GM19023 (cell line): ENCODE results near the gene SMURF1.

Source experiments
- ATAC-seq: cut with Tn5 transposase; IDR thresholded peaks from one replicate; pipeline ENCODE4 v1.9.1; 2021; ENCODE audit warnings: mild to moderate bottlenecking, moderate library complexity; ENCODE audit not compliant: unreplicated experiment

SMURF1 gene

DNA sequence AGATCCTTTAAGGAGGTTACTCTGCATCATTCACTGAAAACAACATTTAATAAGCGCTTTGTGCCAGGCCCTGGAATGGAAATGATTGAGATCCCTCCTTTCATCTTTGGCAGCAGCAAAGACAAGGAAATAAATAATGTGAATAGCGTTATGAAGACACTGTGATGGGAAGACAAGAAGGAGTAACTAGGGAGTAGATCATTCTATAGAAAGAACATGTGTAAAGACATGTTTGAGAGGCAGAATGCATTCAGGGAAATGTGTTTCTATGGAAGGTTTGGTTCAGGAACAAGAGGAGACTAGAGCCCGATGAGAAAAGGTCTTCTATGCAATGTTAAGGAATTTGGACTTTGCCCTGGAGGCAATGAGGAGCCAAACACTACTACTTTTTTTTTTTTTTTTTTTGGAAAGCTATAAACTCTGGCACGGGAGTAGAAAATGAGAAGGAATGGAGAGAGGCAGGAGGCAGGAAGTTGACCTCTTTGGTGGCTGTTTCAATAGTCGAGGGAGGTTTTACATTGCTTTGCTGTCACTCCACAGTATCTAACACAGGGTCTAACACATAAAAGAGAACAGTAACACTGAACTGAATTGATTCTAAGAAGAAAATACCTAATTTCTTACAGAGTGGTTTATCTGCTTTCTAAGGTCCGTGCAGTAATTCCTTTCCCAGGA, 44.9 kb downstream of the SMURF1 start:
- ATAC-seq = no peak

- ATAC-seq = no peak
These were observed 45.6 kb downstream of the SMURF1 start for GRCh38 chr7:99098286-99098823.

DNA sequence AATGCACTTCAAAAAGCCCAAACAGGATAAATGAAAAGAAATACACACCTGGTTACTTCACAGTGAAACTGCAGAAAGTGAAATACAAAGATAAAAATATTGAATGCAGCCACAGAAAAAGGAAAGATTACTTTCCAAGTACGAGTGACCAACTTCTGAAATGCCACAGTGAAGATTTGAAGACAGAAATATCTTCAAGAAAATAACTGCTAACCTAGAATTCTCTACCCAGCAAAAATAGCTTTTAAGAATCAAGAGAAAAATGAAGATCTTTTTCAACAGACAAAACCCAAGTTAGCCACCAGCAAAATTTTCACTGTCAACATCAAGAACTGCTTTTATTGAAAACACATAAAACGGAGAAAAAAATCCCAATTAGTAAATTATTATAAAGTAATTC, 46.2 kb downstream of the SMURF1 start:
- ATAC-seq = no peak

GRCh38 chr7:99096124-99096887, 47.6 kb downstream of the SMURF1 start:
- no peak for ATAC-seq

DNA sequence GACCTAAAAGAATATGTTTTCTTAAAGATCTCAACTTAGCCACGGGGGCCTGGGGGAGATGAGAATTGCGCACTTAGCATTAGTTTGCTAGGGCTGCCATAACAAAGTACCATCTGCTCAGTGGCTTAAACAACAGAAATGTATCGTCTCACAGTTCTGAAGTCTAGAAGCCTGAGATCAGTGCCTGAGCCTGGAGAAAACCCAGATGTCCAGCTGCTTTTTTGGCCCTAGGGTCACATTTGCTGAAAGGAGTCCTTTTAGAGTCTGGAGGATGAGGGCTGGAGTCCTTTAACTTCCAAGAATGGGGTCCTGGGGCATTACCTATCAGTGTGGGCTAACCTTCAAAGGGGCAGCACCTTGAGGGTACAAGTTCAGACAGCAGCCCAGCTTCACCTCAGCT, 48.2 kb downstream of the SMURF1 start:
- no peak for ATAC-seq

DNA sequence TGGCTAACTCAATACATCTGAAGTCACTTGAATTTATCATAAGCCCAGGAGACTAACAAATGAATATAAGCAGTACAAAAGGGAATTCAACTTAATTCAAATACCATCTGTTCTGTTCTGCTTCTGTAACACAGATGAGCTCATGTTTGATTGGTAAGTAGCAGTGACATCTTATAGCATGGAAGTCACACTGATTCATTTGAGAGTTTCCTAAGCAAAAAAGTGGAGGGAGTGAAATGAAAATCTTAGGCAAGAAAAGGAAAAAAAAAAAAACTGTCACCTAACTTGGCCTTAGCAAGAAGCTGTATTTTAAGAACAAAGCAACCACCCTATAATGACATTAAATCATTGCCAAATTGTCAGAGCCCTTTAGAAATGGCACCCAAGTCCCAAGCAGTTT, 49.5 kb downstream of the SMURF1 start:
- no peak for ATAC-seq

- ATAC-seq = no peak
These were observed 51.7 kb downstream of the SMURF1 start for GRCh38 chr7:99092064-99092720.

- ATAC-seq = no peak
These were observed 53.0 kb downstream of the SMURF1 start for GRCh38 chr7:99090771-99091542.

- no peak for ATAC-seq
These were observed 53.8 kb downstream of the SMURF1 start for GRCh38 chr7:99089914-99090629.

DNA sequence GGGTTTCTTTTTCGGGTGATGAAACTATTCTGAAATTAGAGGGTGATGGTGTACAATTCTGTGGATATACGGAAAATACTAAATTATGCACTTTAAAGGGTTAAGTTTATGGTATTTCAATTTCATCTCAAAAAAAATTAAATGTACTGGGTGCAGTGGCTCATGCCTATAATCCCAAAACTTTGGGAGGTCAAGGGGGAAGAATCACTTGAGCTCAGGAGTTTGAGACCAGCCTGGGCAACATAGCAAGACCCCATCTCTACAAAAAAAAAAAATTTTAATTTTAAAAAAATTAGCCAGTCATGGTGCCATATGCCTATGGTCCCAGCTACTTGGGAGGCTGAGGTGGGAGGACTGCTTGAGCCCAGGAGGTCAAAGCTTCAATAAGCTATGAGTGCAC, 57.0 kb downstream of the SMURF1 start:
- no peak for ATAC-seq

DNA sequence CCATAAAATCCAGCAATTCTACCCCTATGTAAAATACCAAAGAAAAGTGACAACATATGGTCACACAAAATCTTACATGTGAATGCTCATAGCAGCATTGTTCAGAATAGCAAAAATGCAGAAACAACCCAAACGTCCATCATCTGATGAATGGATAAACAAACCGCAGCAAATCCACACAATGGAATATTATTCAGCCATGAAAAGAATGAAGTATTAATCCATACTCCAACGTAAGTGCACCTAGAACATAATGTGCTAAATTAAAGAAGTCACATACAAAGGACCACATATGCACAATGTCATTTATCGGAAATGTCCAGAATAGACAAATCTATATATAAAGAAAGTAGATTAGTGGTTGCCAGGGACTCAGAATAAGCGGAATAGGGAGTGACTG, 57.4 kb downstream of the SMURF1 start:
- no peak for ATAC-seq

GRCh38 chr7:99083733-99084132, 60.2 kb downstream of the SMURF1 start:
- ATAC-seq = no peak

DNA sequence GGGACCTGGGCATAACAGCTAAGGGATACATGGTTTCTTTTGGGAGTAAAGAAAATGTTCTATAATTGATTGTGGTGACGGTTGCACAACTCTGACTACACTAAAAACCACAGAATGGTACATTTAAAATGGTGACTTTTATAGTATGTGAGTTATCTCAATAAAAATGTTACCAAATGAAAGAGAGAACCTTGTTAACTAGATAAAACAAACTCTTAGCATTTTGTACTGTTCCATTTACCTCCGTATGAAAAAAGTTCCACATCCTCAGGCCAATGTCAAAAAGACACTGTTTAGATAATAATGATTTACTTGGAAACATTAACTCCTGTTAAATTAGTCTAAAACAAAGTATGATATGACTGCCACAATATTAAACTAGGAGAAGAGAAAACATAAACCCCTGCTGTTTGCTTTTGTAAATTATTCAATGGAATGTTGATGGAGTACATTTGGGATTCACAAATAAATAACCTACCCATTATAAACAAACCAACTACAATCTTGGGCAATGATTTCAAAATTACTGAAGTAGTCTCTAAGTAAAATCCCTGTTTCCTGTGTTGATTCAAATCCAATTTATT, 60.7 kb downstream of the SMURF1 start:
- ATAC-seq = no peak

GRCh38 chr7:99080679-99081078, 63.2 kb downstream of the SMURF1 start:
- ATAC-seq = no peak

DNA sequence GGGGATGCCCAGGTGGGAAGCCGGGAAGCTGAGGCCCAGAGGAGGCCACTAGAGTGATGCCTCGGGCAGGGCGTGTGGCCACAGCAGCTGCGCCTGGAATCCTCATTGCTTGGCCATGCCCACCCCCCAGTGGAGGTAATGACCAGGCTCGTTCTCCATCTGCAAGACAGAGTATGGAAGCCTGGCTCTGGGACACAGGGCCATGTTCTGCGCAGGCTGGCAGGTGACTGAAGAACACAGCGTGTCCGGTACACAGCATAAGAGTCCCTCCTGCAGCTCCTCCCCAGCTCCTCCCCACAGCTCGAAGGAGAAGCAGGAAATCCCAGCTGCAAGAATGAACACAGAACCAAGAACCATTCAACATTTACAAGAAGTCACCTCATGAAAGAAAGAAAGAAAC, 64.8 kb downstream of the SMURF1 start:
- no peak for ATAC-seq

DNA sequence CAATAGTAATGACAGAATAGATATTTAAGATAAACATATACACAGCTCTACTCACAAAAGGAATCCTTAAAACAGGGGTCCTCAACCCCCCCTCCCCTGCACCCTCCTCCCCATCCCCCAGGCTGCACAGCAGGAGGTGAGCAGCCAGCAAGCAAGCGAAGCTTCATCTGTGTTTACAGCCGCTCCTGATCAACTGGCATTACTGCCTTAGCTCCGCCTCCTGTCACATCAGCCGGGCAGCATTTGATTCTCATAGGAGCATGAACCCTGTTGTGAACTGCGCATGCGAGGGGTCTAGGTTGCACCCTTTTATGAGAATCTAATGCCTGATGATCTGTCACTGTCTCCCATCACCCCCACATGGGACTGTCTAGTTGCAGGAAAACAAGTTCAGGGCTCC, 65.5 kb downstream of the SMURF1 start:
- no peak for ATAC-seq

DNA sequence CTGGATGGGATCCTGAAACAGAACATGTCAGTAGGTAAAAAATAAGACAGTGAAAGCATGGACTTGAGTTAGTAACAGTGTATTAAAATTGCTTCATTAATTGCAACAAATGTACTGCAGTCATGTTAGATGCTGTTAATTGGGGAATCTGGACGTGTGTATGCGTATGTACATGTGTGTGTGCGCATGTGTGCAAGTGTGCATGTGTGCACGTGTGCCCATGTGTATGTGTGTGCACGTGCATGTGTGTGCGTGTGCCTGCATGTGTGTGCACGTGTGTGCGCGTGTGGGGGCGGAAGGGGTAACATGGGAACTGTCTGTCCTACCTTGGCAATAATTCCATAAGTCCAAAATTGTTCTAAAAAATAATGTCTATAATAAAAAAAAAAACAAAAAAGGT, 67.3 kb downstream of the SMURF1 start:
- ATAC-seq = no peak

- ATAC-seq = no peak
These were observed 70.0 kb downstream of the SMURF1 start for GRCh38 chr7:99073839-99074446.

DNA sequence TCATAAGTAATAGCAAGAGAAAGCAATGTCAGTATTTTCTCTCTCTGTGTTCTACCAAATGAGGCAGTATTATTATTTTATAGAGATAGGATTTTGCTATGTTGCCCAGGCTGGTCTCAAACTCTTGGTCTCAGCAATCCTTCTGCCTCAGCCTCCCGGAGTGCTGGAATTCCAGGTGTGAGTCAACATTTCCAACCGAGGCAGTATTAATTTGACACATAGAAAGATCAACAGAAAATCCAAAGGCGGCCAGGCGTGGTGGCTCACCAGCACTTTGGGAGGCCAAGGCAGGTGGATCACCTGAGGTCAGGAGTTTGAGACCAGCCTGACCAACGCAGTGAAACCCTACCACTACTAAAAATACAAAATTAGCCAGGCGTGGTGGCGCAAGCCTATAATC, 71.8 kb downstream of the SMURF1 start:
- ATAC-seq = no peak

- ATAC-seq = no peak
These were observed 73.5 kb downstream of the SMURF1 start for GRCh38 chr7:99070361-99070760.
